Smooth muscle cell (in vitro differentiated cells): ENCODE measurements around the gene RNU5B-1. TPM values are rescaled to one million over a fixed set of nuclear protein-coding genes. Genes with fewer than 3 reads are reported as not detected.
A peak's percentile ranks its signal among the peaks of the same experiment; 100 is the strongest.
"Not testable (repeated sequence)": the region's sequence is repeated elsewhere in the genome, so short reads cannot be mapped to it uniquely, and the experiment has no call there.

ENCODE experiments used
- DNase-seq: peaks from one replicate; lab custom pipeline; 2025; ENCODE audit not compliant: unreplicated experiment; lab: John Stamatoyannopoulos, UW
- H2AFZ ChIP-seq: fragments of 200-600 bp; sonication (generic); 2 replicates; pipeline ENCODE4 v1.6.0; 2016; ENCODE audit warnings: antibody characterized with exemption, low read depth, mild to moderate bottlenecking
- H3F3A ChIP-seq: fragments of 200-600 bp; sonication (generic); 2 replicates; pipeline ENCODE4 v1.6.0; 2017; ENCODE audit warnings: antibody characterized with exemption, low read depth
- H3K27ac ChIP-seq: fragments of 200-600 bp; sonication (generic); 2 replicates; pipeline ENCODE4 v1.5.1; 2016; ENCODE audit warnings: low read depth, mild to moderate bottlenecking
- H3K27me3 ChIP-seq: fragments of 200-600 bp; sonication (generic); 2 replicates; pipeline ENCODE4 v1.6.1; 2016; ENCODE audit warnings: low read depth, mild to moderate bottlenecking
- H3K36me3 ChIP-seq: fragments of 200-600 bp; sonication (generic); 2 replicates; pipeline ENCODE4 v1.5.1; 2016; ENCODE audit warnings: low read depth
- H3K4me1 ChIP-seq: fragments of 200-600 bp; sonication (generic); 2 replicates; pipeline ENCODE4 v1.5.1; 2016; ENCODE audit warnings: low read depth
- H3K4me2 ChIP-seq: fragments of 200-600 bp; sonication (generic); 2 replicates; pipeline ENCODE4 v1.6.0; 2016; ENCODE audit warnings: mild to moderate bottlenecking
- H3K4me3 ChIP-seq: fragments of 200-600 bp; sonication (generic); 2 replicates; pipeline ENCODE4 v1.5.1; 2016; ENCODE audit warnings: mild to moderate bottlenecking
- H3K79me2 ChIP-seq: fragments of 200-600 bp; sonication (generic); 2 replicates; pipeline ENCODE4 v1.6.0; 2016; ENCODE audit warnings: low read depth, mild to moderate bottlenecking
- H3K9ac ChIP-seq: fragments of 200-600 bp; sonication (generic); 2 replicates; pipeline ENCODE4 v1.6.0; 2016; ENCODE audit warnings: low read depth
- H3K9me3 ChIP-seq: fragments of 200-600 bp; sonication (generic); replicated peaks from 2 replicates; pipeline ENCODE4 v1.5.1; 2016; ENCODE audit warnings: low read depth
- H4K20me1 ChIP-seq: fragments of 200-600 bp; sonication (generic); 2 replicates; pipeline ENCODE4 v1.6.0; 2016; ENCODE audit warnings: low read depth
- CTCF ChIP-seq: fragments of 200-600 bp; sonication (generic); IDR thresholded peaks from 2 replicates; pipeline ENCODE4 v1.5.1; 2017; ENCODE audit warnings: borderline replicate concordance, mild to moderate bottlenecking, antibody characterized with exemption; ENCODE audit not compliant: insufficient read depth, poor library complexity, severe bottlenecking
- WGBS: methylation state at CpG from one replicate; pipeline ENCODE4 v1.1.7; 2016; ENCODE audit warnings: low lambda C conversion rate; 5-methylcytosine and 5-hydroxymethylcytosine counted together
- polyA plus RNA-seq: library from polyadenylated mRNA; unstranded; fragments of >200 nt; fragmentation: Nextera tagmentation; extraction: Ambion mirVana; gene quantifications from 2 replicates; pipeline ENCODE4 v1.2.1, GENCODE V29; 2016
- total RNA-seq: library from RNA; depleted of rRNA; stranded (reverse); fragments of >200 nt; gene quantifications from 2 replicates; pipeline ENCODE4 v1.2.3, GENCODE V29; 2014

RNU5B-1 gene
- total and polyA plus RNA-seq, 2 experiments from 2014 or later = not detected

DNA sequence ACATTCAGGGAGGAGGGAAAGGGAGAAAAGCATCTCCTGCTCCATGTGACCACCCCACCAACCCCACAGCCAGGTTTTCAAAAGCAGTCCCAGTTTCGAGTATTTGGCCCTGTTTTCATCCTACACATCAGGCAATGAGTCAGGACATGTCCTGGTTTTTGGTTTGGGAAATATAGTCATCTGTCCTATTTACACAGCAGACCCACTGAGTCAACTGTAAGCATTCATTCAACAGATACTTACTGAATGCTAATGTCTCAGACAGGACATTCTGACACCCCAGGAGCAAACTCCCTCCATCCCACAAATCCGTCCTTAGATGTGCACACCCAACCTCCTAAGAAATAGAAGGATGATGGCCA, 40.4 kb downstream of the RNU5B-1 start:
- no peak overlapping the region for H3K9ac ChIP-seq
- WGBS = 15% methylated on average over 2 of the region's 2 CpGs
- H3K9me3 ChIP-seq = no peaks in the 10 kb centered on the region
- no peak for DNase-seq
- H3K4me3 ChIP-seq = no peak overlapping the region
- H3K27me3 ChIP-seq = no peaks in the 10 kb centered on the region
- H3K79me2 ChIP-seq = peaks cover 9% of the 10 kb centered on the region
- H3K27ac ChIP-seq = peak overlapping the region; percentile 58
- H3K4me1 ChIP-seq = peaks cover 12% of the 10 kb centered on the region
- H3F3A ChIP-seq = peaks cover 18% of the 10 kb centered on the region
- no peaks in the 10 kb centered on the region for H4K20me1 ChIP-seq
- TF ChIP-seq CTCF = no peak
- H3K36me3 ChIP-seq = no peaks in the 10 kb centered on the region
- H2AFZ ChIP-seq = no peak overlapping the region
- peak overlapping the region; percentile 35 for H3K4me2 ChIP-seq

- Histone ChIP-seq H3K79me2 (no peaks in the 10 kb centered on the region), H3K4me3 (no peak overlapping the region), H4K20me1 (no peaks in the 10 kb centered on the region), H3K27ac (no peak overlapping the region), H2AFZ (no peak overlapping the region), H3K4me2 (peak overlapping the region; percentile 18), H3F3A (peaks cover 18% of the 10 kb centered on the region), H3K27me3 (no peaks in the 10 kb centered on the region), H3K4me1 (peaks cover 8% of the 10 kb centered on the region), H3K9me3 (no peaks in the 10 kb centered on the region), H3K36me3 (no peaks in the 10 kb centered on the region), H3K9ac (no peak overlapping the region)
- TF ChIP-seq CTCF = no peak
- DNase-seq = no peak
- 20% methylated on average over 6 of the region's 6 CpGs for WGBS
These were observed 42.5 kb downstream of the RNU5B-1 start for GRCh38 chr15:65346856-65347598.

GRCh38 chr15:65347756-65348155, 43.3 kb downstream of the RNU5B-1 start:
- 98% methylated on average over 8 of the region's 8 CpGs for WGBS
- not testable (repeated sequence) for DNase-seq

GRCh38 chr15:65349338-65349737, 44.9 kb downstream of the RNU5B-1 start:
- Histone ChIP-seq H3K4me1 (peaks cover 6% of the 10 kb centered on the region), H3K79me2 (no peaks in the 10 kb centered on the region), H3K27me3 (no peaks in the 10 kb centered on the region), H3K9me3 (no peaks in the 10 kb centered on the region), H3K27ac (no peak overlapping the region), H3K4me2 (no peak overlapping the region), H3F3A (peaks cover 18% of the 10 kb centered on the region), H3K9ac (no peak overlapping the region), H3K4me3 (no peak overlapping the region), H3K36me3 (no peaks in the 10 kb centered on the region), H2AFZ (no peak overlapping the region), H4K20me1 (no peaks in the 10 kb centered on the region)
- no peak for TF ChIP-seq CTCF
- WGBS = 83% methylated on average over 8 of the region's 8 CpGs
- no peak for DNase-seq

More at GRCh38 chr15:65347756-65348155, 43.3 kb downstream of the RNU5B-1 start:
- H3F3A ChIP-seq = peaks cover 18% of the 10 kb centered on the region
- not testable (repeated sequence) for H3K4me3 ChIP-seq, H3K79me2 ChIP-seq, H3K4me2 ChIP-seq, H3K27ac ChIP-seq, H4K20me1 ChIP-seq, H3K9ac ChIP-seq, H3K27me3 ChIP-seq, H3K4me1 ChIP-seq, H3K9me3 ChIP-seq, H3K36me3 ChIP-seq, H2AFZ ChIP-seq

- H3K27ac ChIP-seq, H3K9ac ChIP-seq, H3K9me3 ChIP-seq, H4K20me1 ChIP-seq, DNase-seq, H2AFZ ChIP-seq, H3K36me3 ChIP-seq, H3K79me2 ChIP-seq, H3K27me3 ChIP-seq, H3K4me3 ChIP-seq, H3F3A ChIP-seq, H3K4me2 ChIP-seq: not testable (repeated sequence)
- WGBS = 91% methylated on average over 1 of the region's 1 CpG
- H3K4me1 ChIP-seq = peaks cover 15% of the 10 kb centered on the region
These were observed 47.5 kb downstream of the RNU5B-1 start for GRCh38 chr15:65351972-65352371.
